Measurements from ENCODE around the gene CMTM3.
"Not testable (repeated sequence)": the region's sequence is repeated elsewhere in the genome, so short reads cannot be mapped to it uniquely, and the experiment has no call there.

The CMTM3 gene, protein sequence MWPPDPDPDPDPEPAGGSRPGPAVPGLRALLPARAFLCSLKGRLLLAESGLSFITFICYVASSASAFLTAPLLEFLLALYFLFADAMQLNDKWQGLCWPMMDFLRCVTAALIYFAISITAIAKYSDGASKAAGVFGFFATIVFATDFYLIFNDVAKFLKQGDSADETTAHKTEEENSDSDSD

DNA sequence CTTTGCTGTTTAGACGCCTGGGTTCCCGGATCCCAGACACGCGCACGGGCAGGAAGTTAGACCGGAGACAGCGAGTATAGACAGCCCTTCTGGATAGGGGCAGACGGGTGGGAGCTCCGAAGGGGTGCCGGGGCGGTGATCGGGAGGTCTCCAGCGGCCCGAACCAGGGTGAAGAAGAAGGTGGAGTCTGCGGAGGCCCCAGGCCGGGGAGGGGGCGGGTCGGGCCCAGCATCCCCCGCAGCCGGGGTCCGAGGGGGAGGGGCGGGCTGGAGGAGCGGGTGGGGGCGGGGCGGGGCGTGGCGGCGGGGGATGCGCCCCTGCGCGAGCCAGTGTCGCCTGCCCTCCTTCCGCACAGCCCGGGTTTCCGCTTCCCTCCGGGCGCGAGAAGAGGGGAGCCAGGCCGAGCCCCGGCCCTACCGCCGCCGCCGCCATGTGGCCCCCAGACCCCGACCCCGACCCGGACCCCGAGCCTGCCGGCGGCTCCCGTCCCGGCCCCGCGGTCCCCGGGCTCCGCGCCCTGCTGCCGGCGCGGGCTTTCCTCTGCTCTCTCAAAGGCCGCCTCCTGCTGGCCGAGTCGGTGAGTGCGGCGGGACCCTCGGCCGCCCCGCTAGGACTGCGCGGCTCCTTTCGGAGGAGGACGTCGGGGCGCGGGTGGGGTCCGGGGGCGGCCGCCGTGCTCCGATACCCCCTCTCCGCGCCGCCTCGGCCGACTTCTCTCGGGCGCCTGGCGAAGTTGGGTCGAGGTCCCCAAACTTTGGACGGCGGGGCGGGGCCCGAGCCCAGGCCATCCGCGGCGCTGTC is at the start of gene CMTM3:
Gene CMTM3 (plus strand): TSS at position 329 of the 801 bp plus-strand sequence. CDS start 102 bp downstream, at position 431.
- DNase-seq (ENCODE audit: low read depth in 2 of 2), result peak; percentile 34 to 59

DNA sequence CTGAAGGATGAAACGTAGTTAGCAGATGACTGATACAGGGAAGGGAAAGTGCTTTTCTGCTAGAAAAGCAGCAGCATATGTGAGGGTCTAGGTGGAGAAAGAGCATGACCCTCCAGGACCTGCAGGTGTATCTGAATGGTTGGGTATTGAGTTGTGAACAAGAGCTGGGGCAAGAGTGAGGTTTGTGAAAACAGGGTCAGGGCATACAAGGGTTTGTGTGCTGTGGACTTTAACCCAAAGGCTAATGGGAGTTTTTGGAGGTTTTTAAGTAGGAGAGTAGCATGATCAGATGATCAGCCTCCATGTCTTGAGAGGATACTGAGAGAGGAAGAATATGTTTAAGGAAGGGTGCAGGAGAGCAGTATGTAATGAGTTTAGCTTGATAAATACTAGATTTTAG is 44.4 kb upstream of the CMTM3 start:
- no peak for DNase-seq (ENCODE audit: low read depth in 2 of 2)

DNA sequence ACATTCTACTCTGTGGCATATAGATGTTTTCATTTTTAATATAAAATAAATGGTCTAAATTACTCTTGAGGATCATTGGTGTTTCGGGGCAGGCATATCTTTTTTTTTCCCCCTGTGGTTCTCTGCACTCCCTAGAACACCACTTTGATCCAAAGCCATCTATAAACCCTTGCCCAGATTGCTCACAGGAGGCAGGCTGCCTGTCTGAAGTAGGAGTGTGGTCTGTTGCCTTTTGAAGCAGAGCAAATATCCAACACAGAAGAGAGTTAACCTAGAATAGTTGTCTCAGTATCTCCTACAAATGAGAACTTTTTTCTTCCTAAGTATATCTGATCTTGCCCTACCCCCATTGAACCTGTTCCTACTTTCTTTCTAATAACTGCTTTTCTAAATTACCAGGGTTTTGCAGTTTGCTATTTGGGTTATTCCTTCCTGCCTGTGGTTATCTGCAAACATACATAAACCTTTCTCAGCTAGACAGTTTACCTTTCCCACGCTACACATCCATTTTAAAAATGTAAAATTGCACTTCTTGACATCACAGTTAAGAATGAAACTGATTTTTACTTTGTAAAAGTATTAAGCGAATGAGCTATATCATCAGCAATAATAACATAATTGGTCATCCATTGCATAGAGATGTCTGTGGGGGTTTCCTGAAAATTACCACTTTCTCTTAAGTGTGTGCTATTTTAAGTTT is 43.0 kb upstream of the CMTM3 start:
- DNase-seq (ENCODE audit: low read depth in 2 of 2), result no peak

DNA sequence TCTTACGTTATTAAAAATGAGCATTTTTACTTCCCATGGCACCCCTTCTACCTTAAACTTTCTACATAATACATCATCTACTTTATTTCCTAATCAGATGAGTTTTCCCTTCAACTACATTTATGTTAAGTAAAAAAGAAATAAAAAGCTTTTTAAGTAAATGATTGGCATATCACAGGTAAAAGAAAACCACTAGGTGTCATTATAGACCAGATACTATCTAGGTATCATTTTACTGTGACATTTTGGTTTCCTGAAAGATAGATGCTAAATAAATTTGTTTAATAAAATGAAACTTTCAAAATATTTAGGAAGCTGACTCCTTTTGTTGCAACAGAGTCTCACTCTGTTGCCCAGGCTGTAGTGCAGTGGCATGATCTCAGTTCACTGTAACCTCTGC is 42.1 kb upstream of the CMTM3 start:
- DNase-seq (ENCODE audit: low read depth in 2 of 2), result no peak

DNA sequence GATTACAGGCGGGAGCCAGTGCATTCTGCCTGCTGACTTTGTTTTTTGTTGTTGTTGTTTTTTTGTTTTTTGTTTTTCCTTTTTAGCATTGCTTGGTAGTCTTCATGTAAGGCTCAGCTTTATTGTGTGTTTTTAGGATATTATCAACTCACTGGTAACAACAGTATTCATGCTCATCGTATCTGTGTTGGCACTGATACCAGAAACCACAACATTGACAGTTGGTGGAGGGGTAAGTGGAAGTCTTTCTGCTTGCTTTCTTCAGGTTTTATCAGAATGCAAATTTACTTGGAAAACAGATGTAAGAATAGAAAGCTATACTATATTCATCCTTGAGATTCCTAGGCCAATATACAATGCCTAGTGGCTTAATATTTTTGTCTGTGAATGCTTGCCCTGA is 41.5 kb upstream of the CMTM3 start:
- DNase-seq (ENCODE audit: low read depth in 2 of 2), result no peak

DNA sequence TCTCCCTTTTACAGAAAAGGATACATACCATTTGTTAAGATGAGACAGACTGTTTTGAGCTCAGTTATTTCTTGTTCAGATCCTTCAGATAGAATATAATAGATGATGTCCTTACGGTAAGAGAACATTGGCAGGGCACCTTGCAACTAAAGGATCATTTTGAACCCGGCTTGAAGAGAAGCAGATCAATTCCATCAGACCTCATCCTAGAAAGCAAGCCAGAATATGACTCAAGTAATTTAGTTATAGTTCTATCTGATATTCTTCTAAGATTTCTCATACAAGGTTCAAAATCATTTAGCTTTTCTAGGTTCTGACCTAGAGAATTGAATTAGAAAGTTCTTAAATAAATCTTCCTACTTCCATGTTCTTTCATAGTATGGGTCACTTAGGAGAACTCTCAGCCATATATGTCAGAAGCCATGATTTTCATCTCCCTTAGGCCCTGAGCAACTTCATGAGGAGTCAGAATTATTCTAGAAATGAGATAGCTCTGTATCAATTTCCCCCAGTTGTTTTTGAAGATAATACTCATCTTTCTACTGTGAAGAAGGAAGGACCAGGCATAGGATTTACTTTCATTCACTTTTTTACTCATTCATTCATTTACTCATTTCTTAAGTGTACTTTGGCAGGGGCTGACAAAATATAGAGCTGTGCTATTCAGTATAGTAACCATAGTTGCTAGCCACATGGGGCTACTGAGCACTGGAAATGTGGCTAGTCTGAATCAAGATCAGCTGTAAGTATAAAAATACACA is 40.8 kb upstream of the CMTM3 start:
- no peak for DNase-seq (ENCODE audit: low read depth in 2 of 2)

DNA sequence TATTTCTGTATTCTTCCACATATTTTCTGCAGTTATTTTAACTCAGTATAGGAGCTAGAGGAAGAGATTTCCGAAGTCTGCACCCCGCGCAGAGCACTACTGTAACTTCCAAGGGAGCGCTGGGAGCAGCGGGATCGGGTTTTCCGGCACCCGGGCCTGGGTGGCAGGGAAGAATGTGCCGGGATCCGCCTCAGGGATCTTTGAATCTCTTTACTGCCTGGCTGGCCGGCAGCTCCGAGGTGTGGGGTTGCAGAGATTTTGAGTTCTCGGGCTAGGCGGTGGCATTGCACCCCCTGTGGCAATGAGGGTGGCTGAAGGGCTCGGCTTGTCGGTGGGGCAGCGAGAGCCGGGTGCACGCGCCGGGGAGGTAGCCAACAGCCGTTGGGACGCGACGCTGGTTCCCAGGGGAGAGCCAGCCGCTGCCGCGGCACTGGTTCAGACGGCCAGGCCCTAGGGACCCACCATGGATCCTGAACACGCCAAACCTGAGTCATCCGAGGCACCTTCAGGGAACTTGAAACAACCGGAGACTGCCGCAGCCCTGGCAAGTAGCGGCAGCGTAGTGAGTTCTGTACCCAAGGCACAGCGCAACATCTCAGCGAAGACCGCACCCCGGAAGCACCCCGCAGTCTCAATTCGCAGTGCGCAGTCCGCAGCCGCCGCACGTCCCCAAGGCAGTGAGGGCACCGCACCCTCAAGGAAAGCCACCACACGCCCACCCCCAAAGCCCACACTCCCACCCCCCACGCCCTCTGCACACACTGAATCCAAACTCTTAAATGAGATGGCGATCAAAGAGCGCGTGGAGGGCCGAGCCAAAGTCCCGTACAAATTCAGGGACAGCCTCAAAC is 38.2 kb upstream of the CMTM3 start, which contains the start of gene CMTM1:
Gene CMTM1 (plus strand): TSS at position 389 of the 851 bp plus-strand sequence. CDS start 75 bp downstream, at position 464.
- DNase-seq (ENCODE audit: low read depth in 2 of 2), result no peak

DNA sequence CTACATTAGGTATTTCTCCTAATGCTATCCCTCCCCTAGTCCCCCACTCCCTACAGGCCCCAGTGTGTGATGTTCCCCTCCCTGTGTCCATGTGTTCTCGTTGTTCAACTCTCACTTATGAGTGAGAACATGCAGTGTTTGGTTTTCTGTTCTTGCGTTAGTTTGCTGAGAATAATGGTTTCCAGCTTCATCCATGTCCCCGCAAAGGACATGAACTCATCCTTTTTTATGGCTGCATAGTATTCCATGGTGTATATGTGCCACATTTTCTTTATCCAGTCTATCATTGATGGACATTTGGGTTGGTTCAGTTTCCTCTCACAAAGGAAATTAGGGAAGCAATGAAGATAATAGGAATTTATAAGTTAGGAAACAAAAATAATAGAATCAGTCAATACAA is 37.2 kb upstream of the CMTM3 start:
- not testable (repeated sequence) for DNase-seq (ENCODE audit: low read depth in 2 of 2)

DNA sequence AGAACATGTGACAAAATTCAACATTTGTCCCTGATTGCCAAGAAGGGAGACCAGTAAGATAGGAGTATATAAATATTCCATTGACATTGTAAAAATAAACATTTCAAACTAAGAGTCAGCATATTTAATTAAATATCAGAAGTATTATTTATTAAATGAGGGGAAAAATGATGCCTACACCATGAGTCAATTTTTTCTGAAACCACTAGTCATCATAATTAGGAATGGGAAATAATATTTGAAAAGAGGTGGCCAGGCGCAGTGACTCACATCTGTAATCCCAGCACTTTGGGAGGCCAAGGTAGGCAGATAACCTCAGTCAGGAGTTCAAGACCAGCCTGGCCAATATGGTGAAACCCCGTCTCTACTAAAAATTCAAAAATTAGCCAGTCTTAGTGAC is 36.1 kb upstream of the CMTM3 start:
- no peak for DNase-seq (ENCODE audit: low read depth in 2 of 2)

DNA sequence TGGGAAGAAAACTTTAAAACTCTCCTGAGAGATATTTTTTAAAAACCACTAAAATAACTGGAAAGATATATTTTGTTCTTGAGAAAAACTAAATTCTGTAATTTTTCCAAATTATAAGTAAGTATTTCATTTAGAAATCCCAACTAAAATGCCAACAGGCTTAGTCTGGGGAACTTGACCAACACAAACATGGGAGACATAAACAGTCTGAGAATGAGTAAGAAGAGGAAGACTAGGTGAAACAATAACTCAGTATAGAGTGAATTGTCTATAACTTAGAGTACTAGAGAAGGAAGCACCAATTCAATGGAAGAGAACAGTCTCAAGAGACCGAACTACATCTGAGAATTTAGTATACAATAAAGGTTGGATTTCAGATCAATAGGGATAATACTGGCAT is 35.4 kb upstream of the CMTM3 start:
- no peak for DNase-seq (ENCODE audit: low read depth in 2 of 2)

DNA sequence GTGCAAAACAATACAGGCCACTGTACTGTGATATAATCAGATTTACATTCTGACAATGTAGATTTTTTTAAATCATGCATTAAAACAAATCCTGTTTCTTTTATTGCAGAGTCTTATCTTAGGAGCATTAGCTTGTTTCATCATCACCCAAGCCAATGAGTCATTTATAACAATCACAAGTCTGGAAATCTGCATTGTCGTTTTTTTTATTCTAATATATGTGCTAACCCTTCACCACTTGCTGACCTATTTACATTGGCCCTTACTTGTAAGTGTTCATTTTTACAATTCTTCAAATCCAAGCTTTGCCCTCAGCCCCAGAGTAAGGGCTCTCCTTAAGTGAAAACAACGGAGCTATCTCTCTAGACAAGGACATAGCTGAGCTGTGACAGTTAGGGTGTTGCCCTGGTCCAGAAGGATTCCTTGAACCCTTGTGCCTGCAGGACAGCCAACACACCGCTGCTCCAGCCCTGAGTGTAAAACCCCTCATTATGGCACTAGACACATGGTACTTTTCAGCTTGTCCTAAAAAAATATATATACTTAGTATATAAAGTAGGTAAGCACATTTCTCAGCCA is 34.6 kb upstream of the CMTM3 start:
- DNase-seq (ENCODE audit: low read depth in 2 of 2), result no peak

DNA sequence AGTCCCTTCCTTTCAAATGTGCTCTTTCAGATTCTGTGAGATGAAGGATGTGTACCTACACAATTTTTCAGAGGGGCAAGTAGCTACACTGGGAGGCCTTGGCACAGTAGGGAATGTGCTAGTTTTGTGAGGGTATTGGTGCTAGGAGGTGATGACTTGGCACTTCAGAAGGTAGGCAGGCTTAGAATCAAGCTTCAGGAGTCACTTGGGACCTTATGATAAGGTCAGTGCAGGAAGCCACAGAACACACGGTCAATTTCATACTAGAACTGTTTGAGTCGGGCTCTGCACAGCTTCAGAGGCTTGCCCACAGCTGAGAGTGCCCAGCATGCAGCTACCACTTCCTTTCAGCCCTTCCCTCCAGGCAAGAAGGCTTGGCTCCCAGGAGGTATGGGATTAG is 32.1 kb upstream of the CMTM3 start:
- DNase-seq (ENCODE audit: low read depth in 2 of 2), result no peak

DNA sequence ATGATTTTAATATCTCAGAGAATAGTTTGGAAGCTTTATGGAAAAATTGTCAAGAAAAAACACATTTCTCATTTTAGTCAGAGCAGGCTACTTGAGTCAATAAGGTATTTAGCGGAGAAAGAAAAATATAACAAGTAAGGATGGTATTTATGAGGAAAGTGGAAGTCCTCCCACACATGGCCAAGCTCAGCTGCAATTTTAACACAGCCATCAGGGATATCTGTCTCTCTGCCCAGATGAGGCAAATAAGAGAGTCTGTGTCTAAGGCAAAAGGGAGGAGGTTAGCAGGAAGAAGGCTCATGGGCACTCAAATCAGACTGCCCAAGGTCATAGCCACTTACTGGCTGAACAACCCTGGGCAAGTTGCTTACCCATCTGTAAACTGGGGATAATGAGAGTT is 30.4 kb upstream of the CMTM3 start:
- DNase-seq (ENCODE audit: low read depth in 2 of 2), result no peak

DNA sequence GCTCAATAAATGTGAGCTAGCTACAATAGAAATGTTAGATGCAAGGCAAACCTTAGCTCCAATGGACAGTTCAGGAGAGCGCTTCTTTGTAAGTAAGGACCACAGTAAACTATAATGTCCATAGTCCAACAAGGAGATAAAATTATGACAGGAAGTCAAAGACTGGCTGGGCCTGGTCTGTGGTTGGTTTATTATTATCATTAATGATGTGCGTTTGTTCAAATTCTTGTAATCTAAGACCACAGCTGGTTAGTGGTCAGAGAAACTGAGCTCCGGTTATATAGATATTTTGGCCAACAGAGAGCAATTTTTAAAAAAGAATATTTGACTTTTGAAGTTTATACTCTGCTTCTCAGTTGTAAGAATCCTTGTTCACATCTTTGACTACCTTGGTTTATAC is 30.0 kb upstream of the CMTM3 start:
- no peak for DNase-seq (ENCODE audit: low read depth in 2 of 2)

DNA sequence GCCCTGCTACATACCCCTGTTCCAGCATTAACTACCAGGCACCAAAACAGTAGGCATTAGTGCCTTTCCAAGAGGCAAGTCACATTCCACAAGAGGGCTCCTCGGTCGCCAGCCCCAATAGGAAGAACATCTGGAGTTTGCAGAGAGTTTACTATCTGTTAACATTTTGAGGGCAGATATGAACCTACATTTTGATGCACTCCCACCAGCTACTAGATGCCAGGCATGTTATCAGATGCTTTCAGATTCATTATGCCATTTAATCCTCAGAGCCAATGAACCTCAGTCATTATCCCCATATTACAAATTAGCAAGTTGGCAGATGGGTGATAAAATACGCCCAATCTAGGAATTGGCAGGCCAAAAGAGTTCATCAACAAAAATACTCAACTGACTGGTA is 29.4 kb upstream of the CMTM3 start:
- no peak for DNase-seq (ENCODE audit: low read depth in 2 of 2)

DNA sequence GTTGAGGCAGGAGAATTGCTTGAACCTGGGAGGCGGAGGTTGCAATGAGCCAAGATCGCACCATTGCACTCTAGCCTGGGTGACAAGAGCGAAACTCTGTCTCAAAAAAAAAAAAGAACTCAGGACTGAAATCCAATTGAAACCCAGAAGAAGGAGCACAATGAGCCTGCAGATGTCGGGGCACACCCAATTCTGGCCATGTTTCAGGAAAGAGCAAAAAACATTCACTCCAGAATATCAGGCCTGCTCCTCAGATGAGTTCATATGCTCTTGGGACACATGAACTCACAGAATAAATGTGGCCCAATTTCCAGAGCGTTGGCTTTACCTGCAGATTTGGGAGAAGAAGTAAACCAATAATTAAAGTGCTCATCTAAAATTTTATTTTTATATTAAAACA is 28.2 kb upstream of the CMTM3 start:
- DNase-seq (ENCODE audit: low read depth in 2 of 2), result no peak

DNA sequence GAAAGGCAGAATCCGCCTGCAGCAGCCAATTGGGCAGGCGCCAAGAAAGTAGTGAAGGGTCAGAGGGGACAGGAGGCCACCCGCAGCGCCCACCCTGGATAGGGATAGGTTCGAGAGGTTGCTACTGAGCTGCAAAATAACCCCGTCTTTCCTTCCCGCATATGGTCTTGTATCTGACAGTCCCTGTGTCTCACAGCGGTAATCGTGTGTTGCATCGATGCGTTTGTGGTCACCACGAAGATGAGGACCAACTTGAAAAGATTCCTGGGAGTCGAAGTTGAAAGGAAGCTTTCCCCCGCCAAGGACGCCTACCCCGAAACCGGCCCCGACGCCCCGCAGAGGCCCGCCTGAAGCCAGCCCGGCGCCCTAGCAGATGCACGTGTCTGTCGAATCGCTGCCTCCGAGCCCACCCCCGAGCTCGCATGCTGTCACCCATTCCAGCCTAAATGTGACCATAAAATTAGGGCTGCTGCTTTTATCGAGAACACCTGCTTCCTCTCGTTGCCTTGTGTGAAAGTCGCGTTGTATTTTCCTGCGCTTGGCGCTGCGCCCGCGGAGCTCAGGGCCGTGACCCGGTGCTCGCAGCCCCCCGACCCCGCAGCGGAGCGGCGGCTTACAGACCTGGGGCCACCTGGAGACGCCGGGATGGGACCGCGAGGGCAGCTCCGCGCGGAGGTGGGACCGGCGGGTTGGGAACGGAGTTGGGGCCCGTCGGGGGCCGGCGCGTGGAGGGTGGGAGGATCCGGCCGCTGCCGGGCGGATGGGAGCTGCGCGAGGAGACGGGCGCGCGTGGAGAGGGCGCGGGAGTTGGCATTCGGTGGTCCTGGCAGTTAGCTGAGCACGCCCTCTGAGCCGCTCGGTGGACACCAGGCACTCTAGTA is 25.6 kb upstream of the CMTM3 start, which contains the start of gene CMTM2:
Gene CMTM2 (plus strand): TSS at position 813 of the 881 bp plus-strand sequence. CDS start 145 bp downstream, outside the sequence.
- no peak for DNase-seq (ENCODE audit: low read depth in 2 of 2)

DNA sequence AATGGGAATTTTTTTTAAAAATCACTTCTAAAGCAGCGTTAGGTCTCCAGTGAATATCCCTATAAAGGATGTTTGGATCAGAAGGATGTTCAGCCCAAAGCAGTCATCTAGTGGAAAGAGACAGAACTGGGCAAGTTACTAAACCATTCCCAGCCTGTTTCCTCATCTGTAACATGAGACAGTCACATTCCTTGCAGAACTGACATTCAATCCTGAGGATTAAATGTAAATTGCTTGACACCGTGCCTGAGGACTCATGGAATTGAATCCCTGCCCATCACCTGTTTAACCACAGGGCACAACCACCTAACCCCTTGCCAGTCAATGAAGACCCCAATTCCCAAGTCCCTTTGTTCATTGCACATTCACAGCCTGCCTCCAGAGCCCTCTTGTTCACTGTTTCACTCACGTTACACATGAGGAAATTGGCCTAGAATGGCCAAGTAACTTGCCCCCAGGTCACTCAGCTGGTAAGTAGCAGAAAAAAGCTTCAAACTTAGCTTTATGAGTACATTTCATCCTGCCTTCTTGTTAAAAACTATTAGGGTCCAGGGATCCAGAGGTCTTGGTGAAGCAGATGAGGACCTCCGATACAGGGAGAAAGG is 23.8 kb upstream of the CMTM3 start:
- no peak for DNase-seq (ENCODE audit: low read depth in 2 of 2)

Measured in stimulated activated CD8-positive, alpha-beta memory T cell treated with anti-CD3 and anti-CD28 coated beads, Interleukin-15, amount 100 ng/mL, for 4 hours (primary cell).